Measurements from ENCODE around the gene SLC30A2.

Gene SLC30A2

GRCh38 chr1:25993197-25993951 lies 52.5 kb downstream of the SLC30A2 start:
- no peak overlapping the region for H2BK5ac ChIP-seq (ENCODE audit: low read depth, low read length, poor library complexity)
- no peak overlapping the region for H3K23ac ChIP-seq (ENCODE audit: low read length)
- no peak overlapping the region for H3K14ac ChIP-seq (ENCODE audit: low read length)
- H3K36me3 ChIP-seq (ENCODE audit: control insufficient read depth in 1 of 2, insufficient read depth in 2 of 2, low read length in 2 of 2) = peaks cover 0 to 4% of the 10 kb centered on the region in 2 experiments
- H3K79me2 ChIP-seq (ENCODE audit: control insufficient read depth, insufficient read depth, low read length, poor library complexity) = peaks cover 2% of the 10 kb centered on the region
- no peak overlapping the region for H2BK120ac ChIP-seq (ENCODE audit: insufficient read depth, low read length, poor library complexity)
- no peak for DNase-seq
- H2AK5ac ChIP-seq (ENCODE audit: low read length) = no peak overlapping the region
- H3K4ac ChIP-seq (ENCODE audit: low read depth, low read length) = no peak overlapping the region
- H3K9me3 ChIP-seq (ENCODE audit: insufficient read depth, low read depth, low read length) = peaks cover 2% of the 10 kb centered on the region
- H3K4me3 ChIP-seq (ENCODE audit: low read depth, low read length) = no peak overlapping the region
- no peak overlapping the region for H2BK12ac ChIP-seq (ENCODE audit: low read length)
- no peak overlapping the region for H4K8ac ChIP-seq (ENCODE audit: low read depth, low read length)
- no peak overlapping the region for H3K18ac ChIP-seq (ENCODE audit: low read length)
- no peak overlapping the region for H3K27ac ChIP-seq (ENCODE audit: low read depth, low read length)
- no peak overlapping the region for H4K91ac ChIP-seq (ENCODE audit: low read depth, low read length)
- H4K12ac ChIP-seq (ENCODE audit: low read depth, low read length) = no peak overlapping the region
- no peak overlapping the region for H2AFZ ChIP-seq (ENCODE audit: insufficient read depth, low read length, poor library complexity)
- no peak overlapping the region for H3K9ac ChIP-seq (ENCODE audit: low read length)
- H3K4me1 ChIP-seq (ENCODE audit: control insufficient read depth in 1 of 2, insufficient read depth in 2 of 2, low read length in 2 of 2) = peaks cover 21 to 24% of the 10 kb centered on the region in 2 experiments
- H3K4me2 ChIP-seq (ENCODE audit: low read length) = no peak overlapping the region
- WGBS (ENCODE audit: extremely low coverage, insufficient coverage, insufficient read length) = no CpG with 5 or more reads among the region's 8 CpGs
- no peaks in the 10 kb centered on the region for H3K27me3 ChIP-seq (ENCODE audit: insufficient read depth, low read length)
- peaks cover 8% of the 10 kb centered on the region for H3K79me1 ChIP-seq (ENCODE audit: low read length)

GRCh38 chr1:25992689-25993171 lies 53.2 kb downstream of the SLC30A2 start:
- H2BK120ac ChIP-seq (ENCODE audit: insufficient read depth, low read length, poor library complexity) = no peak overlapping the region
- H4K12ac ChIP-seq (ENCODE audit: low read depth, low read length) = no peak overlapping the region
- H3K4me1 ChIP-seq (ENCODE audit: control insufficient read depth in 1 of 2, insufficient read depth in 2 of 2, low read length in 2 of 2) = peaks cover 21 to 24% of the 10 kb centered on the region in 2 experiments
- H3K4me2 ChIP-seq (ENCODE audit: low read length) = no peak overlapping the region
- H3K4me3 ChIP-seq (ENCODE audit: low read depth, low read length) = no peak overlapping the region
- no peak overlapping the region for H2AFZ ChIP-seq (ENCODE audit: insufficient read depth, low read length, poor library complexity)
- H3K36me3 ChIP-seq (ENCODE audit: control insufficient read depth in 1 of 2, insufficient read depth in 2 of 2, low read length in 2 of 2) = peaks cover 0 to 4% of the 10 kb centered on the region in 2 experiments
- peak overlapping the region; percentile 40 for H4K91ac ChIP-seq (ENCODE audit: low read depth, low read length)
- H2BK5ac ChIP-seq (ENCODE audit: low read depth, low read length, poor library complexity) = no peak overlapping the region
- H3K79me1 ChIP-seq (ENCODE audit: low read length) = peaks cover 8% of the 10 kb centered on the region
- H3K23ac ChIP-seq (ENCODE audit: low read length) = no peak overlapping the region
- no CpG with 5 or more reads among the region's 9 CpGs for WGBS (ENCODE audit: extremely low coverage, insufficient coverage, insufficient read length)
- H3K9me3 ChIP-seq (ENCODE audit: insufficient read depth, low read depth, low read length) = peaks cover 2% of the 10 kb centered on the region
- H3K27ac ChIP-seq (ENCODE audit: low read depth, low read length) = no peak overlapping the region
- no peak for DNase-seq
- H4K8ac ChIP-seq (ENCODE audit: low read depth, low read length) = no peak overlapping the region
- H2BK12ac ChIP-seq (ENCODE audit: low read length) = no peak overlapping the region
- no peak overlapping the region for H3K14ac ChIP-seq (ENCODE audit: low read length)
- no peak overlapping the region for H3K9ac ChIP-seq (ENCODE audit: low read length)
- no peaks in the 10 kb centered on the region for H3K27me3 ChIP-seq (ENCODE audit: insufficient read depth, low read length)
- H3K79me2 ChIP-seq (ENCODE audit: control insufficient read depth, insufficient read depth, low read length, poor library complexity) = peaks cover 2% of the 10 kb centered on the region
- no peak overlapping the region for H3K18ac ChIP-seq (ENCODE audit: low read length)
- H3K4ac ChIP-seq (ENCODE audit: low read depth, low read length) = no peak overlapping the region
- no peak overlapping the region for H2AK5ac ChIP-seq (ENCODE audit: low read length)

- Histone ChIP-seq H2AK5ac (ENCODE audit: low read length) (no peak overlapping the region), H4K91ac (ENCODE audit: low read depth, low read length) (peak overlapping the region; percentile 40), H3K14ac (ENCODE audit: low read length) (no peak overlapping the region), H2BK5ac (ENCODE audit: low read depth, low read length, poor library complexity) (no peak overlapping the region), H3K4ac (ENCODE audit: low read depth, low read length) (no peak overlapping the region), H3K9ac (ENCODE audit: low read length) (no peak overlapping the region), H3K23ac (ENCODE audit: low read length) (no peak overlapping the region), H3K18ac (ENCODE audit: low read length) (no peak overlapping the region), H3K4me3 (ENCODE audit: low read depth, low read length) (no peak overlapping the region), H2BK12ac (ENCODE audit: low read length) (no peak overlapping the region), H2AFZ (ENCODE audit: insufficient read depth, low read length, poor library complexity) (no peak overlapping the region), H3K27ac (ENCODE audit: low read depth, low read length) (no peak overlapping the region), H3K9me3 (ENCODE audit: insufficient read depth, low read depth, low read length) (peaks cover 2% of the 10 kb centered on the region), H4K8ac (ENCODE audit: low read depth, low read length) (no peak overlapping the region), H3K4me1 (ENCODE audit: control insufficient read depth in 1 of 2, insufficient read depth in 2 of 2, low read length in 2 of 2) (peaks cover 21 to 22% of the 10 kb centered on the region in 2 experiments), H3K36me3 (ENCODE audit: control insufficient read depth in 1 of 2, insufficient read depth in 2 of 2, low read length in 2 of 2) (peaks cover 0 to 8% of the 10 kb centered on the region in 2 experiments), H3K79me1 (ENCODE audit: low read length) (peaks cover 2% of the 10 kb centered on the region), H3K27me3 (ENCODE audit: insufficient read depth, low read length) (no peaks in the 10 kb centered on the region), H2BK120ac (ENCODE audit: insufficient read depth, low read length, poor library complexity) (no peak overlapping the region), H3K79me2 (ENCODE audit: control insufficient read depth, insufficient read depth, low read length, poor library complexity) (peaks cover 2% of the 10 kb centered on the region), H4K12ac (ENCODE audit: low read depth, low read length) (no peak overlapping the region), H3K4me2 (ENCODE audit: low read length) (no peak overlapping the region)
- WGBS (ENCODE audit: extremely low coverage, insufficient coverage, insufficient read length) = no CpG with 5 or more reads among the region's 5 CpGs
- DNase-seq = peak; percentile 80 to 85
These were observed 53.8 kb downstream of the SLC30A2 start for GRCh38 chr1:25991937-25992688.

- Histone ChIP-seq H3K36me3 (ENCODE audit: control insufficient read depth in 1 of 2, insufficient read depth in 2 of 2, low read length in 2 of 2) (peaks cover 1 to 11% of the 10 kb centered on the region in 2 experiments), H3K9me3 (ENCODE audit: insufficient read depth, low read depth, low read length) (peaks cover 2% of the 10 kb centered on the region), H3K9ac (ENCODE audit: low read length) (no peak overlapping the region), H4K8ac (ENCODE audit: low read depth, low read length) (no peak overlapping the region), H4K91ac (ENCODE audit: low read depth, low read length) (peak overlapping the region; percentile 11), H3K4ac (ENCODE audit: low read depth, low read length) (no peak overlapping the region), H2AK5ac (ENCODE audit: low read length) (peak overlapping the region; percentile 11), H2BK5ac (ENCODE audit: low read depth, low read length, poor library complexity) (peak overlapping the region; percentile 24), H3K4me1 (ENCODE audit: control insufficient read depth in 1 of 2, insufficient read depth in 2 of 2, low read length in 2 of 2) (peaks cover 17 to 19% of the 10 kb centered on the region in 2 experiments), H4K12ac (ENCODE audit: low read depth, low read length) (no peak overlapping the region), H3K79me2 (ENCODE audit: control insufficient read depth, insufficient read depth, low read length, poor library complexity) (no peaks in the 10 kb centered on the region), H3K27me3 (ENCODE audit: insufficient read depth, low read length) (no peaks in the 10 kb centered on the region), H3K27ac (ENCODE audit: low read depth, low read length) (no peak overlapping the region), H3K23ac (ENCODE audit: low read length) (no peak overlapping the region), H3K79me1 (ENCODE audit: low read length) (no peaks in the 10 kb centered on the region), H3K18ac (ENCODE audit: low read length) (peak overlapping the region; percentile 14), H3K14ac (ENCODE audit: low read length) (no peak overlapping the region), H3K4me2 (ENCODE audit: low read length) (no peak overlapping the region), H2BK120ac (ENCODE audit: insufficient read depth, low read length, poor library complexity) (no peak overlapping the region), H3K4me3 (ENCODE audit: low read depth, low read length) (no peak overlapping the region), H2BK12ac (ENCODE audit: low read length) (no peak overlapping the region), H2AFZ (ENCODE audit: insufficient read depth, low read length, poor library complexity) (no peak overlapping the region)
- WGBS (ENCODE audit: extremely low coverage, insufficient coverage, insufficient read length) = no CpG with 5 or more reads among the region's 15 CpGs
- no peak for DNase-seq
These were observed 55.1 kb downstream of the SLC30A2 start for GRCh38 chr1:25990702-25991395.
